OCI-LY3 (cell line): Measurements from ENCODE around the gene ANKS1B.

ENCODE experiments used
- H2AFZ ChIP-seq: fragments of 200-600, 300-600 bp; shearing (Covaris generic); 2 replicates; pipeline ENCODE4 v1.6.0; 2014; ENCODE audit warnings: antibody characterized with exemption, low read depth, low read length
- H3K27ac ChIP-seq: fragments of 200-600, 300-600 bp; sonication (generic); 2 replicates; pipeline ENCODE4 v1.5.1; 2014; ENCODE audit warnings: mild to moderate bottlenecking, low read length, moderate library complexity, mixed read lengths
- H3K27me3 ChIP-seq: fragments of 200-600, 300-600 bp; sonication (generic); 2 replicates; pipeline ENCODE4 v1.6.1; 2014; ENCODE audit warnings: low read depth, low read length, mixed read lengths
- H3K36me3 ChIP-seq: fragments of 200-600, 300-600 bp; sonication (generic); replicated peaks from 2 replicates; pipeline ENCODE3; 2014; ENCODE audit warnings: low read depth, low read length, mixed read lengths
- H3K4me1 ChIP-seq: fragments of 300-600, 200-600 bp; sonication (generic); 2 replicates; pipeline ENCODE4 v1.6.1; 2014; ENCODE audit warnings: low read length, mixed read lengths
- H3K4me2 ChIP-seq: fragments of 200-600, 300-600 bp; sonication (generic); 2 replicates; pipeline ENCODE4 v1.6.1; 2014; ENCODE audit warnings: low read length, mixed read lengths
- H3K4me3 ChIP-seq: fragments of 300-600, 200-600 bp; sonication (generic); 2 replicates; pipeline ENCODE4 v1.5.1; 2014; ENCODE audit warnings: antibody characterized with exemption, mild to moderate bottlenecking, low read length, moderate library complexity
- H3K79me2 ChIP-seq: fragments of 300-600, 200-600 bp; shearing (Covaris generic); 2 replicates; pipeline ENCODE4 v1.6.1; 2014; ENCODE audit warnings: mild to moderate bottlenecking, low read length, mixed read lengths
- H3K9ac ChIP-seq: fragments of 300-600, 200-600 bp; shearing (Covaris generic); 2 replicates; pipeline ENCODE4 v1.6.0; 2014; ENCODE audit warnings: mild to moderate bottlenecking, low read length, moderate library complexity
- H3K9me3 ChIP-seq: fragments of 200-600, 300-600 bp; shearing (Covaris generic); 2 replicates; pipeline ENCODE4 v1.6.1; 2014; ENCODE audit warnings: low read length, mixed read lengths; ENCODE audit not compliant: insufficient read depth
- H4K20me1 ChIP-seq: fragments of 200-600, 300-600 bp; sonication (generic); 2 replicates; pipeline ENCODE4 v1.6.1; 2016; ENCODE audit warnings: low read length, mixed read lengths; ENCODE audit not compliant: insufficient read depth
- CTCF ChIP-seq: fragments of 200-600, 300-600 bp; sonication (generic); IDR thresholded peaks from 2 replicates; pipeline ENCODE4 v1.5.1; 2014; ENCODE audit warnings: antibody characterized with exemption, low read length, low read depth
- EZH2phosphoT487 ChIP-seq: fragments of 200-600 bp; shearing (Covaris generic); IDR thresholded peaks from 2 replicates; pipeline ENCODE4 v1.6.1; 2018; ENCODE audit warnings: antibody characterized with exemption, mixed run types, low read depth

ANKS1B gene

GRCh38 chr12:99966429-99966828, 18.3 kb downstream of the ANKS1B start:
- Histone ChIP-seq H3K36me3 (no peaks in the 10 kb centered on the region), H4K20me1 (no peaks in the 10 kb centered on the region), H3K4me2 (no peak overlapping the region), H3K27me3 (no peaks in the 10 kb centered on the region), H3K9ac (no peak overlapping the region), H3K27ac (no peak overlapping the region), H3K4me1 (no peaks in the 10 kb centered on the region), H3K4me3 (no peak overlapping the region), H2AFZ (no peak overlapping the region), H3K9me3 (no peaks in the 10 kb centered on the region), H3K79me2 (no peaks in the 10 kb centered on the region)
- no peak for TF ChIP-seq EZH2phosphoT487
- no peak for TF ChIP-seq CTCF

- TF ChIP-seq CTCF (no peak), EZH2phosphoT487 (no peak)
- Histone ChIP-seq H3K4me2 (no peak overlapping the region), H3K27ac (no peak overlapping the region), H3K27me3 (no peaks in the 10 kb centered on the region), H3K79me2 (no peaks in the 10 kb centered on the region), H3K36me3 (no peaks in the 10 kb centered on the region), H3K4me3 (no peak overlapping the region), H3K9me3 (no peaks in the 10 kb centered on the region), H3K9ac (no peak overlapping the region), H2AFZ (no peak overlapping the region), H4K20me1 (no peaks in the 10 kb centered on the region), H3K4me1 (no peaks in the 10 kb centered on the region)
These were observed 24.4 kb downstream of the ANKS1B start for GRCh38 chr12:99960311-99960710.

DNA sequence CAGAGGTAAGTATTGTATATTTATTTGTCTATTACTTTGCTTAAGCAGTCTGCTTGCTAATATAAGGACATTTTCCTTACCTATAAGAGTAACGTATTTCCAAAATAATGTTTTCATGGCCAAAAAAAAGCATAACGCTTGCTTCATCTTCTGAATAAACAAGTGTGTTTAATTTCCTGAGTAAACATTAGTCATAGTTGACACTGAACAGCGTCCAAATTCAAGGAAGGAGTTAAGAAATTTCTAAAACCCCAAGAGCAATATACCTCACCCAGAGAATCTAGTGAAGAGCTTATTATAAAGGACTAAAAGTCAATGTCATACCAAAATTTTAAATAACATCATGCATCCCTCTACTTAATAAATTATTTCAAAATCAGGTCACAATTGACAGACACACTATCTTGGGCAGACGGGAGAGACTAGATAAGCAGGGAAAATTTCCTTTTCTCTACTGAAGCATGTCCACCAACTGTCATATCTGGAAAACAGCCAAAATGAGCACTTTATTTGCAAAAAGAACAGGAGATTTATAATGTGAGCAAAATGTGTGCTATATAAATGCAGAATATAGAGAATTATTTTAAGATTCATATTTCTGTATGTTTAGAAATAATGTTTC, 25.1 kb downstream of the ANKS1B start:
- no peak overlapping the region for H3K4me3 ChIP-seq
- H3K27me3 ChIP-seq, result no peaks in the 10 kb centered on the region
- no peaks in the 10 kb centered on the region for H4K20me1 ChIP-seq
- H3K79me2 ChIP-seq, result no peaks in the 10 kb centered on the region
- no peaks in the 10 kb centered on the region for H3K4me1 ChIP-seq
- H3K27ac ChIP-seq, result no peak overlapping the region
- no peak overlapping the region for H3K9ac ChIP-seq
- no peaks in the 10 kb centered on the region for H3K9me3 ChIP-seq
- TF ChIP-seq CTCF (no peak), EZH2phosphoT487 (no peak)
- no peak overlapping the region for H2AFZ ChIP-seq
- no peak overlapping the region for H3K4me2 ChIP-seq
- H3K36me3 ChIP-seq, result no peaks in the 10 kb centered on the region

- no peaks in the 10 kb centered on the region for H4K20me1 ChIP-seq
- H3K36me3 ChIP-seq, result no peaks in the 10 kb centered on the region
- H3K4me3 ChIP-seq, result no peak overlapping the region
- H3K27ac ChIP-seq, result no peak overlapping the region
- TF ChIP-seq EZH2phosphoT487, result no peak
- TF ChIP-seq CTCF, result no peak
- no peaks in the 10 kb centered on the region for H3K9me3 ChIP-seq
- H3K4me2 ChIP-seq, result no peak overlapping the region
- H2AFZ ChIP-seq, result no peak overlapping the region
- H3K9ac ChIP-seq, result no peak overlapping the region
- H3K4me1 ChIP-seq, result no peaks in the 10 kb centered on the region
- peaks cover 12% of the 10 kb centered on the region; the same call in 1 of the 2 replicates for H3K27me3 ChIP-seq
- no peaks in the 10 kb centered on the region for H3K79me2 ChIP-seq
These were observed 26.8 kb downstream of the ANKS1B start for GRCh38 chr12:99957866-99958466.
